A673 (cell line): ENCODE results near the gene CFAP99.

Source experiments
- CTCF ChIP-seq: fragments of 300-800, 200-600 bp; sonication (generic); conservative IDR thresholded peaks from 2 replicates; pipeline ENCODE4 v1.5.1; 2017; ENCODE audit warnings: low read depth, mild to moderate bottlenecking, antibody characterized with exemption, low read length, moderate library complexity, mixed read lengths
- EZH2 ChIP-seq: fragments of 200-600 bp; sonication (generic); IDR thresholded peaks from 2 replicates; pipeline ENCODE4 v1.6.1; 2017; ENCODE audit warnings: borderline replicate concordance, low read depth, mild to moderate bottlenecking, mixed read lengths, antibody characterized with exemption, low read length; ENCODE audit not compliant: poor library complexity, severe bottlenecking

DNA sequence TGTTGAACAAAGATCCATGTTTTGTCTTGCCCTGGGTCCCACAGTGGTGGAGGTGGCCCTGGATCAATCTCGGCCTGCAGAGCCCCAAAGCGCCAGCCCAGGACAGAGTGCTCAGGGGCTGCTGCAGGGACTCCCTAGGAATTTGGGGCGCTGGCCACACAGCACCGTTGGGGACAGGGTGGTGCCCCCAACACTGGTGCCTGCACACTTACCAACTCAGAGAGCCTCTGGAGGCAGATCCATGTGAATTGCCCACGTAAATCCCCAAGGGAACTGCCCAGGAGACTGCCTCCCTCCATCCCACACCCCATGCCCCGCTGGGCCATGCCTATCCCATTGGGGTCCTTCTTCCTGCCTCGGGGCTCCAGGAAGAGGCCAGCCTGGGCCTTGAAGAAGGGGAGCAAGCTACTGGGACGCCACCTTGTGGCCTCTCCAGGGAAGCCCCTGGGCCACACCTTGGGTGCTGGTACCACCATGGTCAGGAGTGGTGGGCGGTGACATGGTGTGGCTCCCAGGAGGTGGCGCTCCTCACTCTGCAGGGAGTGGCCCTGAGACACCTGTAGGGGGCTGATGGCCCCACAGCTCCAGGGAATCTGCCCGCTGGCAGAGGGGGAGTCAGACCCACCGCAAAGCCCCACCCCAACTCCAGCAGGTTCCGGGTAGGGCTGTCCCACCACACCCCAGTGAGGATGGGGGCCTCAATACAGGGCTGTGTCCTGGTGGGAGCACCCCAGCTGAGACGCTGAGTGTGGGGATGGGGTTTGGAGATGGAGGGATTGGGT, 22.8 kb downstream of the CFAP99 start:
- TF ChIP-seq CTCF (peak; percentile 98), EZH2 (no peak)
